SU-DHL-6 (cell line): ENCODE measurements around the gene DNPH1.

Experiments used
- H2AFZ ChIP-seq: fragments of 200-600 bp; sonication (generic); 2 replicates; pipeline ENCODE4 v1.6.1; 2014; ENCODE audit warnings: low read depth, mild to moderate bottlenecking, moderate library complexity, mixed read lengths, antibody characterized with exemption, low read length; ENCODE audit not compliant: severe bottlenecking
- H3F3A ChIP-seq: fragments of 200-600 bp; shearing (Covaris generic); 2 replicates; pipeline ENCODE4 v1.6.0; 2016; ENCODE audit warnings: antibody characterized with exemption, mild to moderate bottlenecking; ENCODE audit not compliant: insufficient read depth
- H3K27ac ChIP-seq: fragments of 200-600 bp; sonication (generic); 2 replicates; pipeline ENCODE4 v1.5.1; 2016; ENCODE audit warnings: low read depth, mild to moderate bottlenecking, low read length, moderate library complexity, mixed read lengths
- H3K27me3 ChIP-seq: fragments of 200-600 bp; sonication (generic), shearing (Covaris generic); 2 replicates; pipeline ENCODE4 v1.6.0; 2014; ENCODE audit warnings: mild to moderate bottlenecking, low read length
- H3K36me3 ChIP-seq: fragments of 200-600 bp; sonication (generic); 2 replicates; pipeline ENCODE4 v1.6.1; 2014; ENCODE audit warnings: mild to moderate bottlenecking, low read length, mixed read lengths
- H3K4me2 ChIP-seq: fragments of 300-600, 200-600 bp; shearing (Covaris generic), sonication (generic); 2 replicates; pipeline ENCODE4 v1.6.0; 2014; ENCODE audit warnings: low read length, low read depth, mild to moderate bottlenecking; ENCODE audit not compliant: poor library complexity, severe bottlenecking
- H3K4me3 ChIP-seq: fragments of 200-600 bp; sonication (generic); 2 replicates; pipeline ENCODE4 v1.5.1; 2014; ENCODE audit warnings: antibody characterized with exemption, low read length, mild to moderate bottlenecking, mixed read lengths; ENCODE audit not compliant: insufficient read depth, poor library complexity, severe bottlenecking
- H3K79me2 ChIP-seq: fragments of 200-600 bp; sonication (generic); 2 replicates; pipeline ENCODE4 v1.6.1; 2014; ENCODE audit warnings: mild to moderate bottlenecking, low read length, moderate library complexity; ENCODE audit not compliant: insufficient read depth
- H3K9ac ChIP-seq: fragments of 200-600 bp; sonication (generic); 2 replicates; pipeline ENCODE4 v1.7.0; 2014; ENCODE audit warnings: mild to moderate bottlenecking, low read length
- H3K9me2 ChIP-seq: fragments of 200-600 bp; sonication (generic); replicated peaks from 2 replicates; pipeline ENCODE4 v1.6.1; 2014; ENCODE audit warnings: low read length; ENCODE audit not compliant: insufficient read depth
- H3K9me3 ChIP-seq: fragments of 200-600 bp; sonication (generic); 2 replicates; pipeline ENCODE4 v1.6.1; 2014; ENCODE audit warnings: low read length, mixed read lengths; ENCODE audit not compliant: insufficient read depth
- H4K20me1 ChIP-seq: fragments of 200-600 bp; sonication (generic); 2 replicates; pipeline ENCODE4 v1.6.1; 2014; ENCODE audit warnings: low read depth, mild to moderate bottlenecking, antibody characterized with exemption, low read length, moderate library complexity, mixed read lengths
- CTCF ChIP-seq: fragments of 200-600 bp; sonication (generic); IDR thresholded peaks from one replicate; pipeline ENCODE4 v1.5.1; 2017; ENCODE audit warnings: antibody characterized with exemption, mild to moderate bottlenecking, low read length, moderate library complexity; ENCODE audit not compliant: insufficient read depth, poor library complexity, severe bottlenecking
- EZH2phosphoT487 ChIP-seq: fragments of 200-600 bp; sonication (generic), shearing (Covaris generic); conservative IDR thresholded peaks from 2 replicates; pipeline ENCODE4 v1.6.1; 2018; ENCODE audit warnings: mild to moderate bottlenecking, antibody characterized with exemption, low read length, moderate library complexity, mixed read lengths

DNPH1 gene

GRCh38 chr6:43271944-43272343 lies 42.7 kb upstream of the DNPH1 start:
- Histone ChIP-seq H3K4me2 (no peak overlapping the region), H4K20me1 (no peaks in the 10 kb centered on the region), H3K9me3 (no peaks in the 10 kb centered on the region), H3K9me2 (no peaks in the 10 kb centered on the region), H3F3A (no peaks in the 10 kb centered on the region; the same call in 1 of the 2 replicates), H2AFZ (no peak overlapping the region), H3K27me3 (no peaks in the 10 kb centered on the region), H3K9ac (no peak overlapping the region), H3K4me3 (no peak overlapping the region), H3K79me2 (no peaks in the 10 kb centered on the region), H3K27ac (no peak overlapping the region), H3K36me3 (no peaks in the 10 kb centered on the region)
- no peak for TF ChIP-seq CTCF
- TF ChIP-seq EZH2phosphoT487: no peak

GRCh38 chr6:43271103-43271815 lies 42.0 kb upstream of the DNPH1 start:
- TF ChIP-seq EZH2phosphoT487: no peak
- TF ChIP-seq CTCF: no peak

GRCh38 chr6:43269273-43270007 lies 40.2 kb upstream of the DNPH1 start:
- H3K79me2 ChIP-seq: no peaks in the 10 kb centered on the region
- H3K9ac ChIP-seq: peak overlapping the region; percentile 11
- no peaks in the 10 kb centered on the region for H4K20me1 ChIP-seq
- no peaks in the 10 kb centered on the region; the same call in 1 of the 2 replicates for H3F3A ChIP-seq
- H3K4me2 ChIP-seq: peak overlapping the region; percentile 42
- H3K27ac ChIP-seq: no peak overlapping the region
- H3K4me3 ChIP-seq: no peak overlapping the region
- H3K9me2 ChIP-seq: no peaks in the 10 kb centered on the region
- TF ChIP-seq EZH2phosphoT487 (no peak), CTCF (no peak)
- no peaks in the 10 kb centered on the region for H3K36me3 ChIP-seq
- no peaks in the 10 kb centered on the region for H3K9me3 ChIP-seq
- no peaks in the 10 kb centered on the region for H3K27me3 ChIP-seq
- peak overlapping the region; percentile 42 for H2AFZ ChIP-seq

More at GRCh38 chr6:43271103-43271815, 42.0 kb upstream of the DNPH1 start:
- H3K4me3 ChIP-seq: no peak overlapping the region
- H3K9me2 ChIP-seq: no peaks in the 10 kb centered on the region
- no peaks in the 10 kb centered on the region for H3K79me2 ChIP-seq
- H3K36me3 ChIP-seq: no peaks in the 10 kb centered on the region
- no peak overlapping the region for H3K27ac ChIP-seq
- H3K9me3 ChIP-seq: no peaks in the 10 kb centered on the region
- H3K27me3 ChIP-seq: no peaks in the 10 kb centered on the region
- H3K9ac ChIP-seq: no peak overlapping the region
- H4K20me1 ChIP-seq: no peaks in the 10 kb centered on the region
- no peak overlapping the region for H2AFZ ChIP-seq
- no peaks in the 10 kb centered on the region; the same call in 1 of the 2 replicates for H3F3A ChIP-seq
- H3K4me2 ChIP-seq: peak overlapping the region; percentile 4
